ENCODE measurements around the gene ADAMTSL2. TPM values are rescaled to one million over a fixed set of nuclear protein-coding genes. Genes with fewer than 3 reads are reported as not detected.

The ADAMTSL2 gene
- polyA plus RNA-seq, 2 of the 4 experiments (the other 2 are of a cell fraction): not detected

DNA sequence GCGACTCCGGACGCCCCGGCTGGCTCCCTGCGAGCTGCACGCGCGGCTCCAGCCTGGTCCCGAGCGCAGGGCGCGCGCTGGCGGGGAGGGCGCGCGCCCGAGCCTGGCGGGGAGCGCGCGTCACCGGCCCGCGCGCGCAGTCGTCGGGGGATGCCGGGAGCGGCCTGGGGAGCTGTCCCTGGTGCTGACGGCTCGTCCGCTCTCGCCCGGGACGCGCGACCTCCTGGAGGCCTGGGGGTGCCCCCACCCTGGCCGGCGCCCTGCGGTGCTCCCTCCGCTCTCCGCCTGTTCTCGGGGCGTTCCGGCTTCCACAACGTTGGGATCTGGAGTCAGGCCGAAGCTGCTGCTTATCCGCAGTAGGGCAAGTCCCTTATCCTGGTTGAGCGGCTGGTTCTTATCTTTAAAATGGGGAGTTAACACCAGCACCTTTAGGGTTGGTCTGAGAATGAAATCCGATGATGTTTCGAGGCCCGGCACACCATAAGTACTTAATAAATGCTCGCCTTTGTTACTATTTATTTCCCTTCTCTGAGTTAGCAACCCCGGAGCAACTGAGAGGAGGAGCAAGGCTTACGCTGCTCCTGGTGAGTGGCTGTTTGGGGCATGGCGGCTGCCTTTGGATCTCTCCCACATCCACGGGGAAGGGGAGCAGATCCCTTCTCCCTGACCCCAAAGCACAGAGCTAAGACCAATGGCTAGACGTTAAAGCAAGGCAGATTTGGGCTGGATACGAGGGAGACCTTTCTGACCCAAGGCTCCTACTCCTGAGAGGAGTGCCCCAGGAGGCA lies 75.0 kb downstream of the ADAMTSL2 start, which contains the start of gene FAM163B:
TSS of gene FAM163B (minus strand) at position 79 of the 788 bp plus-strand sequence. CDS start 29,166 bp downstream, outside the sequence.
- H3K27ac ChIP-seq: no peak within 1 kb of the TSS
- TF ChIP-seq, protein P1, sequence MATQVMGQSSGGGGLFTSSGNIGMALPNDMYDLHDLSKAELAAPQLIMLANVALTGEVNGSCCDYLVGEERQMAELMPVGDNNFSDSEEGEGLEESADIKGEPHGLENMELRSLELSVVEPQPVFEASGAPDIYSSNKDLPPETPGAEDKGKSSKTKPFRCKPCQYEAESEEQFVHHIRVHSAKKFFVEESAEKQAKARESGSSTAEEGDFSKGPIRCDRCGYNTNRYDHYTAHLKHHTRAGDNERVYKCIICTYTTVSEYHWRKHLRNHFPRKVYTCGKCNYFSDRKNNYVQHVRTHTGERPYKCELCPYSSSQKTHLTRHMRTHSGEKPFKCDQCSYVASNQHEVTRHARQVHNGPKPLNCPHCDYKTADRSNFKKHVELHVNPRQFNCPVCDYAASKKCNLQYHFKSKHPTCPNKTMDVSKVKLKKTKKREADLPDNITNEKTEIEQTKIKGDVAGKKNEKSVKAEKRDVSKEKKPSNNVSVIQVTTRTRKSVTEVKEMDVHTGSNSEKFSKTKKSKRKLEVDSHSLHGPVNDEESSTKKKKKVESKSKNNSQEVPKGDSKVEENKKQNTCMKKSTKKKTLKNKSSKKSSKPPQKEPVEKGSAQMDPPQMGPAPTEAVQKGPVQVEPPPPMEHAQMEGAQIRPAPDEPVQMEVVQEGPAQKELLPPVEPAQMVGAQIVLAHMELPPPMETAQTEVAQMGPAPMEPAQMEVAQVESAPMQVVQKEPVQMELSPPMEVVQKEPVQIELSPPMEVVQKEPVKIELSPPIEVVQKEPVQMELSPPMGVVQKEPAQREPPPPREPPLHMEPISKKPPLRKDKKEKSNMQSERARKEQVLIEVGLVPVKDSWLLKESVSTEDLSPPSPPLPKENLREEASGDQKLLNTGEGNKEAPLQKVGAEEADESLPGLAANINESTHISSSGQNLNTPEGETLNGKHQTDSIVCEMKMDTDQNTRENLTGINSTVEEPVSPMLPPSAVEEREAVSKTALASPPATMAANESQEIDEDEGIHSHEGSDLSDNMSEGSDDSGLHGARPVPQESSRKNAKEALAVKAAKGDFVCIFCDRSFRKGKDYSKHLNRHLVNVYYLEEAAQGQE (IDR thresholded peaks at IDR 0.05): peak; percentile 82
- no peak for TF ChIP-seq HOXB13 (CRISPR knock-in tag; IDR thresholded peaks at IDR 0.05; ENCODE audit: low read depth)
- FAIRE-seq (no peak), ATAC-seq (no peak; a peak in 1 of 6 replicates), DNase-seq (ENCODE audit: low read depth in 1 of 2, low spot score in 1 of 2) (peak in 1 of 2 experiments; percentile 15)
- H3K4me2 ChIP-seq: peak within 1 kb of the TSS; percentile 57; the same call in 2 of the 3 replicates
- ChIA-PET POLR2A (no interaction called here), CTCF (interaction anchor here (1.2 kb wide), 1 partner anchor 276 kb away, joined by 3 read pairs; no protein-coding TSS in a partner anchor)
- WGBS (ENCODE audit: missing lambda C conversion rate): 24% methylated on average over 24 of the region's 61 CpGs
- H3K9me3 ChIP-seq: no peaks in the 10 kb centered on the region
- H3K4me1 ChIP-seq: no peaks in the 10 kb centered on the region
- H3K4me3 ChIP-seq: no peak within 1 kb of the TSS; the same call in 2 of the 3 replicates

- no peak overlapping the region for H3K4me3 ChIP-seq
- POLR2A ChIA-PET: interaction anchor here (0.7 kb wide), 1 partner anchor 605 kb away, joined by 9 read pairs; no protein-coding TSS in a partner anchor
- H3K4me2 ChIP-seq: no peak overlapping the region
- DNase-seq (ENCODE audit: low read depth in 1 of 2, low spot score in 1 of 2) (no peak), FAIRE-seq (no peak), ATAC-seq (no peak)
- TF ChIP-seq, protein P1 (IDR thresholded peaks at IDR 0.05): no peak
- TF ChIP-seq FOSB (CRISPR knock-in tag; IDR thresholded peaks at IDR 0.05) (no peak), RCOR1 (IDR thresholded peaks at IDR 0.05; ENCODE audit: low read depth, low read length) (no peak), EHF (CRISPR knock-in tag; IDR thresholded peaks at IDR 0.05) (no peak), CBX8 (IDR thresholded peaks at IDR 0.05) (no peak), CHD2 (IDR thresholded peaks at IDR 0.05; ENCODE audit: low read length, partially characterized antibody) (no peak), RAD21 (conservative IDR thresholded peaks at IDR 0.05 in 1 of 2, IDR thresholded peaks at IDR 0.05 in 1 of 2) (no peak), ZSCAN20 (CRISPR knock-in tag; IDR thresholded peaks at IDR 0.05) (no peak), ESRRA (IDR thresholded peaks at IDR 0.05; ENCODE audit: borderline replicate concordance, low read length) (no peak)
- no peaks in the 10 kb centered on the region for H3K4me1 ChIP-seq
- CTCF ChIA-PET: no interaction called here
- no peak overlapping the region for H3K27ac ChIP-seq
- 12% methylated on average over 5 of the region's 5 CpGs for WGBS (ENCODE audit: missing lambda C conversion rate)
- no peaks in the 10 kb centered on the region for H3K9me3 ChIP-seq
These were observed 76.3 kb downstream of the ADAMTSL2 start for GRCh38 chr9:133610845-133611244.

DNA sequence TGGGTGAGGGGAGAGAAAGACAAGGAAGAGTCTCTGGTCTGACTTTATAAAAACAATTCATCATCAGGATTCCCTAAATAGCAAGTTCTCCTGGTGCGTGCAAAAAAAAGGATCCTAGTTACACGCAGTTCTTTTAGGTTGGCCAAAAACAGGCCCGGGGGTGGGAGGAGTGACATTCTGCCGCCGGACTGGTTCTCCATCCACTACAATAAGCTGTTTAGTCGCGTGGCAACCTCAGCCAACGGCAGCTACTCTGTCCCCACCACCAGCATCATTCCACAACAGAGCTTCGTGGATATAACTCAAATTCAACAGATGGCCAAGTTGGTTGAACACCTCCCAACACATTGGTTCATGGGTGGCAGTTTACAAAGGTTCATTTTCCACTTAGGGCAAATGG lies 77.5 kb downstream of the ADAMTSL2 start:
- POLR2A ChIA-PET: no interaction called here
- Histone ChIP-seq H3K9me3 (no peaks in the 10 kb centered on the region), H3K4me1 (no peaks in the 10 kb centered on the region), H3K4me3 (no peak overlapping the region), H3K27ac (no peak overlapping the region), H3K4me2 (no peak overlapping the region)
- 17% methylated on average over 9 of the region's 9 CpGs for WGBS (ENCODE audit: missing lambda C conversion rate)
- TF ChIP-seq CHD4 (IDR thresholded peaks at IDR 0.05; ENCODE audit: borderline replicate concordance) (no peak), EHF (CRISPR knock-in tag; IDR thresholded peaks at IDR 0.05) (no peak), CHD2 (IDR thresholded peaks at IDR 0.05; ENCODE audit: low read length, partially characterized antibody) (no peak), POLR2A (IDR thresholded peaks at IDR 0.05; ENCODE audit: low read length) (no peak), RCOR1 (IDR thresholded peaks at IDR 0.05; ENCODE audit: low read depth, low read length) (no peak), HOXA7 (CRISPR knock-in tag; IDR thresholded peaks at IDR 0.05) (no peak), ZC3H11A (IDR thresholded peaks at IDR 0.05) (no peak), ZSCAN20 (CRISPR knock-in tag; IDR thresholded peaks at IDR 0.05) (no peak), HOXB5 (CRISPR knock-in tag; IDR thresholded peaks at IDR 0.05) (no peak), HES2 (IDR thresholded peaks at IDR 0.05) (no peak), TFCP2L1 (CRISPR knock-in tag; IDR thresholded peaks at IDR 0.05) (no peak), TP53 (CRISPR knock-in tag; IDR thresholded peaks at IDR 0.05) (no peak)
- TF ChIP-seq, protein P2, sequence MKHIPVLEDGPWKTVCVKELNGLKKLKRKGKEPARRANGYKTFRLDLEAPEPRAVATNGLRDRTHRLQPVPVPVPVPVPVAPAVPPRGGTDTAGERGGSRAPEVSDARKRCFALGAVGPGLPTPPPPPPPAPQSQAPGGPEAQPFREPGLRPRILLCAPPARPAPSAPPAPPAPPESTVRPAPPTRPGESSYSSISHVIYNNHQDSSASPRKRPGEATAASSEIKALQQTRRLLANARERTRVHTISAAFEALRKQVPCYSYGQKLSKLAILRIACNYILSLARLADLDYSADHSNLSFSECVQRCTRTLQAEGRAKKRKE (CRISPR knock-in tag; IDR thresholded peaks at IDR 0.05; ENCODE audit: low read depth): no peak
- TF ChIP-seq, protein P3, sequence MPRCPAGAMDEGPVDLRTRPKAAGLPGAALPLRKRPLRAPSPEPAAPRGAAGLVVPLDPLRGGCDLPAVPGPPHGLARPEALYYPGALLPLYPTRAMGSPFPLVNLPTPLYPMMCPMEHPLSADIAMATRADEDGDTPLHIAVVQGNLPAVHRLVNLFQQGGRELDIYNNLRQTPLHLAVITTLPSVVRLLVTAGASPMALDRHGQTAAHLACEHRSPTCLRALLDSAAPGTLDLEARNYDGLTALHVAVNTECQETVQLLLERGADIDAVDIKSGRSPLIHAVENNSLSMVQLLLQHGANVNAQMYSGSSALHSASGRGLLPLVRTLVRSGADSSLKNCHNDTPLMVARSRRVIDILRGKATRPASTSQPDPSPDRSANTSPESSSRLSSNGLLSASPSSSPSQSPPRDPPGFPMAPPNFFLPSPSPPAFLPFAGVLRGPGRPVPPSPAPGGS (IDR thresholded peaks at IDR 0.05): no peak
- no peak for FAIRE-seq
- ATAC-seq: no peak
- no peak for DNase-seq (ENCODE audit: low read depth in 1 of 2, low spot score in 1 of 2)
- CTCF ChIA-PET: no interaction called here
